GM15510 (cell line): ENCODE measurements around the gene TMEM132A.

Source experiments
- POLR2A ChIP-seq: IDR thresholded peaks from 3 replicates; pipeline ENCODE4 v1.6.1; 2011; ENCODE audit warnings: borderline replicate concordance; ENCODE audit not compliant: insufficient read length; ENCODE audit errors: extremely low read depth

TMEM132A gene

GRCh38 chr11:60936467-60937143, 12.3 kb downstream of the TMEM132A start:
- TF ChIP-seq POLR2A, result no peak

GRCh38 chr11:60937144-60937527, 12.9 kb downstream of the TMEM132A start:
- TF ChIP-seq POLR2A, result no peak

- TF ChIP-seq POLR2A, result no peak
These were observed 13.6 kb downstream of the TMEM132A start for GRCh38 chr11:60937811-60938210.

DNA sequence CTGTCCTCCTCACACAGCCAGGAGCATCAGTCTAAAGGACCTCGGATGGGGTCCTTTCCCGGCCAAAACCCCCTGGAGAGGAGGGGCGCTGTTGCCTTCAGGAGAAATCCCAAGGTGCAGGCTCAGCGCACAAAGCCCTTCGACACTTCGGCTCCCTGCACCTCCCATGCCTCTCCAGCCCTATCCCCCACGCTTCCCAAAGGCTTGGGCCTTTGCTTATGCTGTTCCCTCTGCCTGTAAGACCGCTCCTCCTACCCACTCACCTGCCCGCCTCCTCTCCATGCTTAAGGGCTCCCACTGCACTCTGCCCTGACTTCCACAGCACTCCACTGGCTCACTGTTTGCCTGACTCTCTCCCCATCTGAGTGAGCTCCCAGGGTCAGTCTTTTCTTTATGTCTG, 14.2 kb downstream of the TMEM132A start:
- no peak for TF ChIP-seq POLR2A

GRCh38 chr11:60939301-60939700, 15.0 kb downstream of the TMEM132A start:
- no peak for TF ChIP-seq POLR2A

DNA sequence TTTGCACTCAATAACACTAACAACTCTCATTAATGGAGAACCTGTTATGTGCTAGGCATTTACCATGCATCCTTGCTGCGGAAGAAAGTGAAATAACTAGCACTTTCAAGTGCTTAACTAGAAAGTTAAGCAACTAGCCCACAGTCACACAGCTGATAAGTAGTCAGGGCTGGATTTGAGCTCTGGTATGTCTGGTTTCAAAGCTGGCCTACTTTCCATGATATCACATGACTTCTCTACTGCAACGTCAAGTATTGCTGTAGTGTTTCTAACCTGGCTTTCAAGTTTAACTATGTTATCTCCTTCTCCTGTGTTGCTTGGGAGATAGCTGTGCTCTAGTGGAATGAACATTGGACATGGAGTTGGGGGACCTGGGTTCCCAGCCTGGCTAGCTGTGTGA, 15.6 kb downstream of the TMEM132A start:
- TF ChIP-seq POLR2A, result no peak

DNA sequence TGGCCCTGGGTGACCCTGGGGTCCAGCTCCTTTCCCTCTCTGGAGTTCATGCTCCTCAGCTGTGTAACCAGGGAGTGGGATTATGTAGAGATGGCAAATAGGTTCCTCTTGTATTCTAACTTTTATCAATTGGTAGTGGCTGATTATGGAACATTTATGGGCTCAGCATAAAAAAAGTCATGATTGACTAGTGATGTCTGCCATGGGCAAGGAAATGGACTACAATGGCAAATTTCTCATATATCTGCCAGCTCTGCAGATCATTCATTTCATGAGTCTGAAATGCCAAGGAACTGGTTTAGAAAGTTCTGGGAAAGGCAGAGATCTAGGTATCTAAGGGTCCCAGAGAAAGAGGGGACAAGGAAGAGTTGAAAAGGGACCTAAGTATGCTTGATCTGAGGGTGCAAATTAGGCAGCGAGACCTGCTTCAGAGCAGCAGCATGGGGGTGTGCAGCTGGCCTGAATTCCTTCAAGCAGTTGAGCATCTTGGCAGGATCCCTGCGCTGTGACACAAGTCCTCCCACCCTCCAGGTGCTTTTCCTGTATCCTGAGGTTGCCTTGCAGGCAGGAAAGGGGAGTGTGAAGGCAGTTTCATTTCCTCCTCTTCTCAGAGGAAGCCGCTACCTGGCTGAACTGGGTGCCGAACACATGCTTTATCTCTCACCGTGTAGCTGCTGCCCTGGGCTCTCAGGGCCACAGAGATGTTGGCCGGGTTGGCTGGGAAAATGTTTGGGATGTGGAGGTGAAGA, 17.3 kb downstream of the TMEM132A start:
- TF ChIP-seq POLR2A, result no peak

DNA sequence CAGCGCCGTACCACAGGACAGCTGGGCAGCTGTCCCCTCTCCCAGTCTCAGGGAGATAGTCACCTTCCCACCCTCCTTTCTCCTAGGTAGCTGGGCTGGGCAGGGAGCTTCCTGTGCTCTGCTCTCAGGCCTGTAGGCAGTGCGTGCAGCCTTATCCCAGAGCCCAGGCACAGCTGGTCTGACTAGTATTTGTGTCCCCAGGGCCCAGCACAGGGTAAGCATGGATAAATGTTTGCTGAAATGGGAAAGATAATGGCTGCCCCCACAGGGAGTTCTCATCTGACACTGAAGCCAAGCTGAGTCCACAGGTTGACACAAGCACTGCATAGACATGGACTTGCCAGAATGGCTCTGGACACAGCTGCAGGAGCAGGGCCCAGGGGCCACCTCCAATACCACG, 18.0 kb downstream of the TMEM132A start:
- no peak for TF ChIP-seq POLR2A

GRCh38 chr11:60942970-60943565, 18.8 kb downstream of the TMEM132A start:
- TF ChIP-seq POLR2A, result no peak

DNA sequence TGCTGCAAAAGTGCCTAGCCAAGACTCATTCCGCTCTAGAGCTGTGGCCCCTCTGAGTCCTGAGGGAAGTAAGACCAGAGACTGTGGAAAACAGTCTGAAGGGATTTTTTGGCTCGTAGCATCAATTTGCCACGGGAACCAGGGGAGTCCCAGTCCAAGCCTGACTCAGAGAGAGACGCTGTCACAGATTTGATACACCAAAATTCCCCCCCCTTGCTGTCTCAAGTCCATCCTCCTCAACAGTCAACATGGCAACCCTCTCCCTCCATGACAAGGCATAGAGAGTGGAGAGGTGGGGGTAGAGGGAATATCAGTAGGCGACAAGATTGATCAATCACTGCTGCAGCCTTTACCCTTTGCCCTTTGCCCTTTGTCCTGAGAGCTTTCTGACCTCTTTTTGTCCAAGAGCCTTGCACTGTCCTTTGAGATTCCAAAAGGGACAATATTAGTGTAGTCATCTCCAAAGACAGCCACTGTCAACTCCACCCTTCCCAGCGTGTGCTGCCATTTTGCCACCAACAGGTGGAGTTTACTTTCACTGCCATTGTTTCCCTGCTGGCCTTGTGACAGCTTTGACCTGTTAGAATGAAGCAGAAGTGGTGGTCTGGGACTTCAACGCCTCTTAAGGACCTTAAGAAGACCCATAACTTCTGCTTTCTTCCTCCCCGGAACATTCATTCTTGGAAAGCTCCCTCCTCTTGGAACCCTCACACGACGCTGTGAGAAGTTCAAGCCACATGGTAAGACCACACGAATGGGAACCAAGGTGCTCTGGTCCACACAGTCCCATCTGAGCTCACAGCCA, 20.4 kb downstream of the TMEM132A start:
- TF ChIP-seq POLR2A, result no peak

DNA sequence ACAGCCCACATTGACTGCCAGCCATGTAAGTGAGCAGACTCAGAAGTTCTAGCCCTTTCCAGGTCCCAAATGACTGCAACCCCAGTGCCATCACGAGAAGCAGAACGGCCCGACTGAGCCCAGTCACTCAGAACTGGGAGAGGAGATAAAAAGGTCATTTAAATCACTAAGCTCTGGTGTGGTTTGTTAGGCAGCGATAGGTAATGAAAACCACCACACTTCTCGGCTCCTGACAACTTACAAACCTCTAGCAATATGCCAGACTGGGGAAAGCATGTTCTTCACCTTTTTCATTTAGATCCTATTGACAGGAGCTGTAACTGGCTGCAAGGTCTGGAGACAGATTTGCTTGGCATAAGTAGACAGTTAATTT, 21.0 kb downstream of the TMEM132A start:
- TF ChIP-seq POLR2A, result no peak

DNA sequence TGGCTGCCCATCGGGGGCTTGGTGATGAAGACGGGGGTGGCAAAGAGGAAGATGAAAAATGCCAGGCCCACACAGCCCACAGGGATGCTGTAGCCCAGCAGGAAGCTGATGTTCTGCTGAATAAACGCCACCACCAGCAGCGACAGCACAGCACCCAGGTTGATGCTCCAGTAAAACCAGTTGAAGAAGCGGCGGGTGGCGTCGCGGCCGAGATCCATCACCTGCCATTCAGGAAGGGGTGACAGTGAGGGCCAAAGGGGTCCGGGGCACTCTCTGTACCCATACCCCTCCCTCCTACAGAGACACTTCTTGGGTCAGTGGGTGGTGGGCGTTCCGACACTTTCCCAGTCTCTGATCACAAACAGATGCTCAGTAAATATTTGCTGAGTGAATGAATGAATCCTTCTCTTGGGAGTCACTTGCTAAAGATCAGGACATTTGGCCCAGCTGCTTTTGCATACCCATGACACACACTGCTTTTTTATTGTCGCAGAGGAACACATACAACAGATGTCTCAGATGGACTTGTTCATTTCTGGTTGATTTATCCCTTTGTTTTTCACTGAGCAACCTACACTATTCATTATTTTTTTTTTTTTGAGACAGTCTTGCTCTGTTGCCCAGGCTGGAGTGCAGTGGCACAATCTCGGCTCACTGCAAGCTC, 22.5 kb downstream of the TMEM132A start:
- TF ChIP-seq POLR2A, result no peak

GRCh38 chr11:60947700-60948099, 23.4 kb downstream of the TMEM132A start:
- no peak for TF ChIP-seq POLR2A

DNA sequence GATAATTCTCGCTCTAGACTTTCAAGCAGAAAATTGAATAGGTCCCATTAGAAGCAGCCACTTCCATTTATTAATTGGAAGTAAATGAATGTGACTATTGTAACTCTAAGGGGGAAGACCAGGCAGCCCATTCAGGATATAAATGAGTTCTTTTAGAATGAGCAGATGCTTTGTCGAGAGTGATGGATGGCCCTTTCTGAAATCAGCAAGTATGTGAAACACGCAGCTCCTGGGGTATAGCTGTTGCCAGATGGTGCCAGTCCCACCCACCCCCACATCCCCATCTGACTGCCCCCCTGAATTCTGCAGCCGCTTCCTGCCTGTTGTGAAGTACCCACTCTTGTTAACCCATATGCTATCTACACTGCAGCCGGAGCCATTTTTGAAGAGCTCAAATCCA, 24.0 kb downstream of the TMEM132A start:
- TF ChIP-seq POLR2A, result no peak

DNA sequence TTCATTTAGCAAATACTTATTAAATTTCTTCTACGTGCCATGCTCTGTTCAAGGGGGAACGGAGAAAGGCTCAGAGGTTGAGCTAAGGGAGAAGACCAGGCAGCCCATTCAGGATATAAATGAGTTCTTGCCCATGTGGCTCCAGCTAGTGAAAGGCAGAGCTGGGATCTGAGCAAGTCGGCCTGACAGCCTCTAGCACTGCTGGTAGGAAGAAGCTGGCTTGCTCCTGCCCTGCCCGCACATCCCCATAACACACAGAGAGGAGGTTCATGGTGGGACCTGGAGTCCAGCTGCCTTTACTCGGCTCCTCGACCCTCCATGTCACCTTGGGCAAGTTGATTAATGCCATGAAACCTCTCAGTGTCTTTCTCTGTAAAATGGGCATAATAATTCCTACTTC, 25.8 kb downstream of the TMEM132A start:
- TF ChIP-seq POLR2A, result no peak
